Measurements from ENCODE around the gene TMEM87B.

- TF ChIP-seq EP300 (IDR thresholded peaks at IDR 0.05) = no peak
- TF ChIP-seq POLR2A (IDR thresholded peaks at IDR 0.05) = no peak
- TF ChIP-seq CTCF (IDR thresholded peaks at IDR 0.05) = no peak
- TF ChIP-seq POLR2AphosphoS5 (IDR thresholded peaks at IDR 0.05) = no peak
These were observed 83.3 kb downstream of the TMEM87B start, which contains the start of gene FBLN7 for GRCh38 chr2:112138159-112139032.
